ENCODE data around the gene RTTN.

DNA sequence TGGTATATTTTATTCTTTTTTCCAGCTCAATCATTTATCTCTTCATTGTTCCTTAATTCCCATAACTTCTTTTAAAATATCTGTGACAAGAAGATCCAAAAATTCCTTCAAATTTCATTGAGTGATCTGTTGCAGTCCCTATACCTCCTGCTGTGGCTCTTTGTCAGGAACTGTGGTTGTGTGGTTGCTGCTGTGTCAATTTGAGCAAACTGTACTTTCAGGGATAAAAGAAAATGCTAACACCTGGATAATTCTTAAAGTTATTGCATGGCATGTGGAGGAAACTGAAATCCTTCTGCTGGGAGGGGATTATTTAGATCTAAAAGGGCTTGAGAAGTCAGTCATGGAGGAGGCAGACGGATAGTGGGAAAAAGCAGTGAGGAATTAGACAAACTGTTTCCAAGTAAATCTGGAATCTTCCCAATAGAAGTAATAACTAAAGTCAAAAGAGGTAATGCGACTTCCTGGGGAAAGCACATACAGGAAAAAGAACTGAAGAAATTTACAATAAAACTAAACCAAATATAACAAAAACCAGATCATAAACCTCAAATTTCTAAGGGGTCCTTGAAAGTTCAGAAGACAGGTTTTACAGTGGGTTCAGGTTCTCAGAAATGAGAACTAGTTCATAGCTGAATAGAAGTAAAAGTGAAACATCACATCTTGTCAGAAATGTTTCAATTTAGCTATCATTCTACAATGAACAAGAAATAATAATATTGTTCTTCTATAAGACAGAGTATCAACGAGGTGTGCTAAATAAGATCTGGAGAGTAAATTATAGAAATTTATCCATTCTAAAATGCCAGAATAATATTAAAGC, 224.3 kb downstream of the RTTN start:
- no peak for TF ChIP-seq EP300 (IDR thresholded peaks at IDR 0.05)
- TF ChIP-seq, protein P1, sequence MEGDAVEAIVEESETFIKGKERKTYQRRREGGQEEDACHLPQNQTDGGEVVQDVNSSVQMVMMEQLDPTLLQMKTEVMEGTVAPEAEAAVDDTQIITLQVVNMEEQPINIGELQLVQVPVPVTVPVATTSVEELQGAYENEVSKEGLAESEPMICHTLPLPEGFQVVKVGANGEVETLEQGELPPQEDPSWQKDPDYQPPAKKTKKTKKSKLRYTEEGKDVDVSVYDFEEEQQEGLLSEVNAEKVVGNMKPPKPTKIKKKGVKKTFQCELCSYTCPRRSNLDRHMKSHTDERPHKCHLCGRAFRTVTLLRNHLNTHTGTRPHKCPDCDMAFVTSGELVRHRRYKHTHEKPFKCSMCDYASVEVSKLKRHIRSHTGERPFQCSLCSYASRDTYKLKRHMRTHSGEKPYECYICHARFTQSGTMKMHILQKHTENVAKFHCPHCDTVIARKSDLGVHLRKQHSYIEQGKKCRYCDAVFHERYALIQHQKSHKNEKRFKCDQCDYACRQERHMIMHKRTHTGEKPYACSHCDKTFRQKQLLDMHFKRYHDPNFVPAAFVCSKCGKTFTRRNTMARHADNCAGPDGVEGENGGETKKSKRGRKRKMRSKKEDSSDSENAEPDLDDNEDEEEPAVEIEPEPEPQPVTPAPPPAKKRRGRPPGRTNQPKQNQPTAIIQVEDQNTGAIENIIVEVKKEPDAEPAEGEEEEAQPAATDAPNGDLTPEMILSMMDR (IDR thresholded peaks at IDR 0.05) = no peak

Data from gastroesophageal sphincter (tissue), 3 donors.